Fibroblast of gingiva (primary cell): Measurements from ENCODE around the gene PDZK1.
"Not testable (repeated sequence)": the region's sequence is repeated elsewhere in the genome, so short reads cannot be mapped to it uniquely, and the experiment has no call there.

Experiments used
- DNase-seq: peaks from one replicate; pipeline ENCODE4 v3.0.0-alpha.2; 2011; ENCODE audit warnings: low read depth

Gene PDZK1

GRCh38 chr1:145656245-145656943 is 50.8 kb downstream of the PDZK1 start:
- DNase-seq = not testable (repeated sequence)

GRCh38 chr1:145643990-145644389 is 63.2 kb downstream of the PDZK1 start:
- DNase-seq = not testable (repeated sequence)

- DNase-seq = not testable (repeated sequence)
Measured at GRCh38 chr1:145641886-145642285, 65.3 kb downstream of the PDZK1 start.

GRCh38 chr1:145636237-145636636 is 70.9 kb downstream of the PDZK1 start:
- not testable (repeated sequence) for DNase-seq

- DNase-seq = not testable (repeated sequence)
Measured at GRCh38 chr1:145622177-145622576, 85.0 kb downstream of the PDZK1 start.
